Kidney (tissue), 14 donors: ENCODE results near the gene TANGO2. TPM values are rescaled to one million over a fixed set of nuclear protein-coding genes. Genes with fewer than 3 reads are reported as not detected.

Experiments
- DNase-seq, 5 donors: peaks; one replicate each; pipeline ENCODE4 v3.0.0-alpha.2; 2013 to 2020
- FAIRE-seq: peaks from 2 replicates; lab custom pipeline; 2012; peaks lifted over from hg19 to GRCh38; lab: Jason Lieb, UNC
- H3K27ac ChIP-seq, 2 donors: one replicate each; pipeline ENCODE4 v1.7.0; 2013; ENCODE audit warnings: low read depth in 2 of 2, low read length in 2 of 2, inconsistent platforms in 1 of 2
- H3K27me3 ChIP-seq: one replicate; pipeline ENCODE4 v1.7.1; 2013; ENCODE audit warnings: low read length, inconsistent platforms; ENCODE audit not compliant: control insufficient read depth, insufficient read depth
- H3K36me3 ChIP-seq, 3 donors: one replicate each; pipeline versions ENCODE4 v1.7.0 to v1.7.1; 2013; ENCODE audit warnings: low read length in 3 of 3, control low read depth in 1 of 3, inconsistent platforms in 1 of 3; ENCODE audit not compliant: insufficient read depth in 3 of 3, control insufficient read depth in 2 of 3
- H3K4me1 ChIP-seq, 3 donors: one replicate each; pipeline versions ENCODE4 v1.7.0 to v1.7.1; 2013; ENCODE audit warnings: low read length in 3 of 3, inconsistent platforms in 1 of 3, low read depth in 1 of 3; ENCODE audit not compliant: control insufficient read depth in 2 of 3, insufficient read depth in 2 of 3
- H3K4me3 ChIP-seq, 3 donors: one replicate each; pipeline versions ENCODE4 v1.7.0 to v1.8.1; 2013; ENCODE audit warnings: low read length in 3 of 3, control low read depth in 1 of 3, inconsistent platforms in 1 of 3
- H3K9ac ChIP-seq, 3 donors: one replicate each; pipeline versions ENCODE4 v1.7.0 to v1.7.1; 2013; ENCODE audit warnings: low read length in 3 of 3, control low read depth in 1 of 3, inconsistent platforms in 1 of 3
- H3K9me3 ChIP-seq, 3 donors: one replicate each; pipeline versions ENCODE4 v1.7.0 to v1.7.1; 2013; ENCODE audit warnings: low read length in 3 of 3, control low read depth in 1 of 3, inconsistent platforms in 1 of 3; ENCODE audit not compliant: control insufficient read depth in 2 of 3, insufficient read depth in 1 of 3
- CTCF ChIP-seq: IDR thresholded peaks from 3 replicates; pipeline ENCODE4 v1.5.1; 2012; ENCODE audit warnings: mild to moderate bottlenecking, moderate library complexity, borderline replicate concordance; ENCODE audit not compliant: insufficient read depth; ENCODE audit errors: extremely low read depth
- intact Hi-C: fragments of 100-400 bp; cut with DNase I; formaldehyde crosslinking; loops from one replicate; pipeline ENCODE4 v1.11.1; 2022
- polyA plus RNA-seq: library from polyadenylated mRNA; stranded (reverse); fragments of 350-450 nt; fragmentation: Illumina TruSeq; extraction: RNeasy Lipid Tissue Mini Kit (QIAGEN cat#74804); gene quantifications from one replicate; pipeline ENCODE4 v1.2.3, GENCODE V29; 2014; ENCODE audit warnings: low read depth, low replicate concordance; ENCODE audit not compliant: insufficient read depth
- total RNA-seq: library from RNA; stranded (reverse); fragmentation: NEBNext Ultra II Directional; extraction: Animal tissue kit (Norgen Biotek cat#: 25700); gene quantifications from one replicate; pipeline ENCODE4 v1.2.1, GENCODE V29; 2021
- donor health status: control.
- donor health status: control.
- donor health status: control.
- donor health status: control.
- donor health status: control.
- donor health status: DM: yes; HTN: yes; CAD: no.
- donor health status: Normal renal cell carcinoma (clear cell type).

TANGO2 gene
- total and polyA plus RNA-seq, 2 donors from 2014 or later = 27.7 to 37.3 TPM

- no peaks in the 10 kb centered on the region for H3K9me3 ChIP-seq
- H3K4me1 ChIP-seq = peaks cover 0 to 19% (median 18%) of the 10 kb centered on the region in 3 donors
- H3K27ac ChIP-seq = no peak overlapping the region
- no peak overlapping the region for H3K9ac ChIP-seq
- FAIRE-seq = no peak
- peak in 1 of 5 donors; percentile 10 for DNase-seq
- no peak overlapping the region for H3K4me3 ChIP-seq
- TF ChIP-seq CTCF = no peak
- intact Hi-C loops = no loop called here
- peaks cover 17 to 52% (median 47%) of the 10 kb centered on the region in 3 donors for H3K36me3 ChIP-seq
- no peaks in the 10 kb centered on the region for H3K27me3 ChIP-seq
These were observed 65.9 kb downstream of the TANGO2 start for GRCh38 chr22:20086763-20087162.

DNA sequence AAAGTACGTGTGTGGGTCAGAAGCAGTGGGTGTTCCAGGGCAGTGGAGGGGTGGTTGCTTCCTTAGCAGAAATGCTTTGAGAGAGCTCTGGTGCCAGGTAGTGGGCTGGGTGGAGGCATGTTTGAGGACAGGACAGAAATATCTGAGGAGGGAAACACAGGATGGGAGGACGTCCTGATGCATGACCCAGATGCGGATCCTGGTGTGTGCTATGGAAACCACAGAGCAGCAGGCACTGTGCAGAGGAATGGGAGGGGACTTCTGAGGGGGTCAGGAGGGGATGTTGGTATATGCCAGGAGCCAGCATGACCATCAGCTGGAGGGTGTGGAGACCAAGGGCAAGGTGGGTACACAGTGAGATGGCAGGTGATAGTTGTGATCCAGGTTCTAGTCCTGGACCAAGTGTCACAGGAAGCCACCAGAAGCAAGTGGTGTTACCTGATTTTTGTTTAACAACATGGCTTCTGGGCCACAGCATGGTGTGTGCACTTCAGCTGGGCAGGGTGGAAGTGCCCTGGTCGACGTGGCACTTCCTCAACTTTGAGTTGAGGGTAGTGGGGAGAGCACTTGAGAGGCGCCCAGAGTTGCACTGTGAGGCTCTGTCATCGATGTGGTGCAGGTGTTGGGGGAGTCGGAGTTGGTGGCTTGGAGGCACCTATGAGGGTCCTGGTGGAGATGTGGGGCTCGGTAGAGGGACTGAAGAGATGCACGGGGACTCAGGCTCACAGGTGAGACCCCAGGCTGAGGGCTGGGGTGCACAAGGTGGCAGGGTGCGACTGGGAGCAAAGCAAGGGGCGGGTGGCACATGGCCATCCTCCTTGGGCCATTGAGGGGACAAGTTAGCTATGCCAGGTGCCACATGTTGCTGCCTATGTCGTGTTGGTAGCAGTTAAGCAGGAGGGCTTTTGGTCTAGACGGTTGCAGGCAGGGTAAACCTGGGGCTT is 66.7 kb downstream of the TANGO2 start:
- no peak for FAIRE-seq

DNA sequence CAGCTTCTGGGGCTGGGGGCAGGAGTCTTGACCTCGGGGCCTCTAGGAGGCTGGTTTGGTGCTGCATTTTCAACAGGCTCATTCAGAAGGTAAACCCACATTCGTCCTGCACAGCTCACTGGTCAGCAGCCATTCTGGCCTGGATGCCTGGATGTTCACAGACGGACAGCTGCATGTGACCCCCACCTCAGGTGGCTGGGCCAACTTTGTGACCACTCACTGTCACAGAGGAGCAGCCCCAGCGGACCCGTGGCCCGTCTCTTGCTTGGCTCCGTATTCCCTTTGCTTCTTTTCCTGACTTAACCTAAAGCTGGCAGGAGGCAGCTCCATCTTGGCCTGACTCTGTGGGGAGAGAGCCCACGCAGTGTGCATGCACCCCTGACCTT is 67.3 kb downstream of the TANGO2 start:
- no peak for FAIRE-seq
- intact Hi-C loops = no loop called here
- Histone ChIP-seq H3K9me3 (no peaks in the 10 kb centered on the region), H3K4me3 (no peak overlapping the region), H3K9ac (no peak overlapping the region), H3K27ac (no peak overlapping the region), H3K27me3 (no peaks in the 10 kb centered on the region), H3K4me1 (peaks cover 0 to 16% (median 13%) of the 10 kb centered on the region in 3 donors), H3K36me3 (peaks cover 21 to 62% (median 55%) of the 10 kb centered on the region in 3 donors)
- no peak for TF ChIP-seq CTCF
- DNase-seq = no peak

More for the DNA sequence above, 66.7 kb downstream of the TANGO2 start:
- no peak overlapping the region for H3K27ac ChIP-seq
- H3K4me3 ChIP-seq = no peak overlapping the region
- no peaks in the 10 kb centered on the region for H3K27me3 ChIP-seq
- peaks cover 0 to 18% (median 17%) of the 10 kb centered on the region in 3 donors for H3K4me1 ChIP-seq
- no peak overlapping the region for H3K9ac ChIP-seq
- no peak for TF ChIP-seq CTCF
- peaks cover 21 to 58% (median 54%) of the 10 kb centered on the region in 3 donors for H3K36me3 ChIP-seq
- intact Hi-C loops = no loop called here
- peak in 1 of 5 donors; percentile 52 for DNase-seq
- H3K9me3 ChIP-seq = no peaks in the 10 kb centered on the region
